HK-2 (cell line): Measurements from ENCODE around the gene MAN2B2.
A peak's percentile ranks its signal among the peaks of the same experiment; 100 is the strongest.

ENCODE experiments used
- DNase-seq: peaks from one replicate; pipeline ENCODE4 v3.0.0-alpha.2; 2018; ENCODE audit not compliant: unreplicated experiment

The MAN2B2 gene

DNA sequence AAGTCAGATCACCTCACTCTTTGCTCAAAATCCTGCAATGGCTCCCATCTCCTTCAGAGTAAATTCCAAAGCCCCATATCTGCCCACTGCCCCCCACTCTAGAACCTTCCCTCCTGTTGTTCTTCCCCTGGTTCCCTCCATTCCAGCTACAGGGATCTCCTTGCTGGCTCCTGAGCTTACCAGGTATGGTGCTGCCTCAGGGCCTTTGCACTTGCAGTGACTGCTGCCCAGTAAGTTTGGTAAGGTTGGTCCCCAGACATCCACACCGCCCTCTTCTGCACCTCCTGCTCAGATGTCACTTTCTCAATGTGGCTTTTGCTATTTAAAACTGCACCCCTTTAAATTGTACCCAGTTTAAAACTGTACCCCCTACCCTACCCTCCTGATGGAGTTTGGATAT is 7.8 kb upstream of the MAN2B2 start:
- no peak for DNase-seq

DNA sequence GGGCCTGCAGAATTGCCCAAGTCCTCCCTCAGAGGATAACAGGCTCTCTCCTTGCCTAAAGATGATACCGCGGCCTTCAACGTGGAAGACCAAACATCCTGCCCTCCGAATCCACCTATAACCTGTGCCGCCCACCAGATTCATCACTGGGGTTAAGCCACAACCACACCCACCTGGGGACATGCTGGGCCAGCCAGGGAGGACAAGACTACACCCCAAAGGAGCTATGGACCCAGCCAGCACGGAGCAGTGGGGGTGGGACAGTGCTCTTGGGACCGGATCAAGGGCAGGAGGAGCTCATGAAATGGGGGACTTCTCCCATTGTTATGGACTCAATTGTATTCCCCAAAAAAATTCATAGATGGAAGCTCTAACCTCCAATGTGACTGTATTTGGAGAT is 6.8 kb upstream of the MAN2B2 start:
- DNase-seq: no peak

GRCh38 chr4:6568689-6569332 is 6.2 kb upstream of the MAN2B2 start:
- peak; percentile 52 for DNase-seq

- DNase-seq: no peak
Measured at GRCh38 chr4:6571608-6572007, 3.4 kb upstream of the MAN2B2 start.

- DNase-seq: no peak
Measured at GRCh38 chr4:6573551-6573950, 1.4 kb upstream of the MAN2B2 start.

DNA sequence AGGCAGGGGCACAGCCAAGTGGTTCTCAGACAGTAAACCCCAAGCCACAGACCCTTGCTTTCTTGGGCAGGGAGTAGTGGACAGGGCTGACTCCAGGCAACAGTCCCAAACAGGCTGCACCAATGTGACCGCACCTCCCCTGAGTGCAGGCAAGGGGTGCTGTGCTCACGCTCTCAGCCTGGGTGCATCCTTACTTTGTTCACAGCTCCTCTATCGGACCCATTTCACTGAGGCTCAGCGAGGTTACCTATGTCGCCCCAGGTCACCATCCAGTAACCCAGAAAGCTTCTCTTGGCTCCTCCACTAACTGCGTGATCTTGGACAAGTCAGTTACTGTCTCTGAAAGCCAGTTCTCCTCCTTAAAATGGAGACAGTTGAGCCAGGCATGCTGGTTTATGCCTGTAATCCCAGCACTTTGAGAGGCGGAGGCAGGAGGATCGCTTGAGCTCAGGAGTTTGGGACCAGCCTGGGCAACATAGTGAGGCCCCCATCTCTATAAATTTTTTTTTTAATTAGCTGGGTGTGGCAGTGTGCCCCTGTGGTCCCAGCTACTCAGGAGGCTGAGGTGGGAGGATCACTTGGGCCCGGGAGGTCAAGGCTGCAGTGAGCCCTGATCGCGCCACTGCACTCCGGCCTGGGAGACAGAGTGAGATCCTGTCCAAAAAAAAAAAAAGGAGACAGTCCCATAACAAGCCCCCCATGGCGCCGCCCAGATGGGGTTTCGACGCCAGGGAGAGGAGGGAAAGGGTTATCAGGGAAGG is 823 bp upstream of the MAN2B2 start:
- no peak for DNase-seq

DNA sequence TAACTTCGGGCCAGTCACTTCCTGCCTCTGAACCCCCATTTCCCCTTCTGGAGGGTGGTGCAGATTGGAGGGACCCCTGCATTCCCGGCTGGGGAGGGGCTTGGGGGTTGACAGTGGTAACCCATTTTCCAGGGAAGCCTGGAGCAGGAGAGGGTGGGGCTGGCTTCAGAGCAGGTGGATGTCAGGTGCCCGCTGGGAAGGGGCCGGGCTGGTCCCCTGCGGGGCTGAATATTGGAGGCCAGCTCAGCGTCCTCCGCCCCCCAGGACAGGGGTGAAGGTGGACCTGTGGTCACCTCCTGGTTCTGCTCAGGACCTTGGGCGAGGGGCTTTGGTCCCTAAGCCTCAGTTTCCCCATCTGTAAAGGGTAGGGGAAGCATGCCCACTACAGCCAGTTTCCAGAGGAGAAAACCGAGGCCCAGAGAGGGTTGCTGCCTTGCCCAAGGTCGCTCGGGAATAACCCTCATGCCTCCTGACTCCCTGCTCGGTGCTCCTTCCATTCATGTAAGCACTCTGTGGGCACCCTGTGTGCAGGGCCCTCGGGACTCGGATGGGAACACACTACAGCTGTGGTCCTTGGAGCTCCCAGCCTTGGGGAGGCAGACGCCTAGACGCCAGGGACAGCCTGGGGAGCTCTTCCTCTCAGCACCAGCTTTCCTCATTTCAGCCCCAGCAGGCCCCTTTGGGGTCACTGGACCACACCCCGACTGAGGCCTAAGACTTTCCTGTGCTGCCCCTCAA is 683 bp downstream of the MAN2B2 start:
- no peak for DNase-seq

DNA sequence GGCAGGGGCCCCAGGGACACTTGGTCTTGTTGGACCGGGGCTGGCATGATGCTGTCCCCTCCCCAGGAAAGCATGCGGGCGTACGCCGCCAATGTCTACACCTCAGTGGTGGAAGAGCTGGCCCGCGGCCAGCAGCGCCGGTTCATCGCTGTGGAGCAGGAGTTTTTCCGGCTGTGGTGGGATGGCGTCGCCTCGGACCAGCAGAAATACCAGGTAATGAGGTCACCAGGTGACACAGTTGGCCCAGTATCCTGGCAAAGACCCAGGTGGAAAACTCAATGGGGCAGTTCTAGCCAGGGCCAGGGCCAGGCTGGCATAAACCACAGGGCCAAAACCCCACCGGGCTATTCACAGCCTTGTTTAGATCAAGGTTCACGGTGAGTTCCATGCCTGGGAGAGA is 1.5 kb downstream of the MAN2B2 start:
- no peak for DNase-seq

- DNase-seq: no peak
Measured at GRCh38 chr4:6576932-6577331, 1.9 kb downstream of the MAN2B2 start.

GRCh38 chr4:6577409-6577808 is 2.4 kb downstream of the MAN2B2 start:
- DNase-seq: no peak

DNA sequence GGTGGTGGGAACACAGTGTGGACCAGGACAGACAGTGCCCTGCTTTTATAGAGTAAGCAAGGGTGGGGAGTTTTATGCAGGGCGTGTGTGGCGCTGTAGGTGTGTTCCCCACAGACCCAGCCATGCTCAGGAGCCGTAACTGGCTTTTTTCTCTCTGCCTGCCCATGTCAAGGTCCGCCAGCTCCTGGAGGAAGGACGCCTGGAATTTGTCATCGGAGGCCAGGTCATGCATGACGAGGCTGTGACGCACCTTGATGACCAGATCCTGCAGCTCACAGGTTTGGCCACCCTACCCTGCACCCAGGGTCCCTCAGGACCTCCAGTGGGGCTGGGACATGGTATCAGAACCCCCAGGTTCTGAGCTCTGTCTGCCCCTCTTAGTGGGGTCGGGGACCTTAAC is 3.2 kb downstream of the MAN2B2 start:
- no peak for DNase-seq

GRCh38 chr4:6580353-6580752 is 5.4 kb downstream of the MAN2B2 start:
- no peak for DNase-seq

- no peak for DNase-seq
Measured at GRCh38 chr4:6581566-6582121, 6.7 kb downstream of the MAN2B2 start.

- DNase-seq: no peak
Measured at GRCh38 chr4:6582889-6583490, 8.0 kb downstream of the MAN2B2 start.

- DNase-seq: no peak
Measured at GRCh38 chr4:6584865-6585264, 9.9 kb downstream of the MAN2B2 start.

DNA sequence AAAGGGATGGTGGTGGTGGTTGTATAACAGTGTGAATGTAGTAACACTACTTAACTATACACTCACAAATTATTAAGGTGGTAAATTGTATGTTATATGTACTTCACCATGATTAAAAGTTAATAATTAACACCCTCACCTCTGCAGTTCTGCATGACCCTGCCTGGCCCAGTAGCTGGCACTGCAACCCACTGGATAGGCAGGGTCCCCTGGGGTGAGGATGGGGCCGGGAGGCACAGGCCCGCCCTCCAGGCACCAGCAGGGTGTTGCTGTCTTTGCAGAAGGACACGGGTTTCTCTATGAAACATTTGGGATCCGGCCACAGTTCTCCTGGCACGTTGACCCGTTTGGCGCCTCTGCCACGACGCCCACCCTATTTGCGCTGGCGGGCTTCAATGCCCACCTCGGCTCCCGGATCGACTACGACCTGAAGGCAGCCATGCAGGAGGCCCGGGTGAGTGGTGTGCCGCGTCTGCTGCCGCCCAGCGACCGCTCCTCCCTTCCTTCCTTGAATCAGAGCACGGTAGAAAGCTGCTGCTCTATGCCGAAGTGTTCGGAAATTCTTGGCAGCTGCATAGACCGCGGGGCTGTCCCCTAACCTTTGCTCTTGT is 11.8 kb downstream of the MAN2B2 start:
- no peak for DNase-seq

GRCh38 chr4:6589444-6589843 is 14.5 kb downstream of the MAN2B2 start:
- DNase-seq: no peak

DNA sequence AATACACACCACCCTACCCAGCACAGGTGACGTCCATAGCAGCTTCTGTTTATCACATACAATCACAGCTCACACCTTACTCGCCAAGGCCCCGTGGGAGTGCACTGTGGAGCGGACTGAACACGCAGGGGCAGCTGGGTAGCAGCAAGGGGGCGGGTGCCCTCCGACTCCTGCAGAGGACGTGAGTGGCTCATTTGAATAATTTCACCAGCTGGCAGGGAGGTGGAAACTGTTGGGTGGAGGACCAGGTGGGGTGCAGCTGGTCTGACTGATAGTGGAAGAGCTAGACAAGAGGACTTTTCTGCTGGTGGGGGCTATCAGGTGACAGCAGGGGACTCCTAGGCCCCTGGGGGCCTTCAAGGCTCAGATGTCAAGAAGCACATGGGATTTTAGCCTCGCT is 16.3 kb downstream of the MAN2B2 start:
- no peak for DNase-seq

- no peak for DNase-seq
Measured at GRCh38 chr4:6591781-6592180, 16.8 kb downstream of the MAN2B2 start.

GRCh38 chr4:6592804-6593563 is 18.0 kb downstream of the MAN2B2 start:
- no peak for DNase-seq

DNA sequence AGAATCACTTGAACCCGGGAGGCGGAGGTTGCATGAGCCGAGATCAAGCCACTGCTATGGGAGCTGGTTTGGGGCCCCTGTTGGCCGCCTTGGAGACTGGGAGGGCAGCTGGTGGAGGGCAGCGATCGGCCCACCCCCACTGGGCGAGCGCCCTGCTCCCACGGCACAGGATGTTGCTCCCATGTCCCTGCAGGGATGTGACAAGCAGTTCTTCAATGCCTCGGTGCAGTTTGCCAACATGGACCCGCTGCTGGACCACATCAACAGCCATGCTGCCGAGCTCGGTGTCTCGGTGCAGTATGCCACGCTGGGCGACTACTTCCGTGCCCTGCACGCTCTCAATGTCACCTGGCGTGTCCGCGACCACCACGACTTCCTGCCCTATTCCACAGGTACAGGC is 19.4 kb downstream of the MAN2B2 start:
- no peak for DNase-seq
